ENCODE results near the gene PRR3.

DNA sequence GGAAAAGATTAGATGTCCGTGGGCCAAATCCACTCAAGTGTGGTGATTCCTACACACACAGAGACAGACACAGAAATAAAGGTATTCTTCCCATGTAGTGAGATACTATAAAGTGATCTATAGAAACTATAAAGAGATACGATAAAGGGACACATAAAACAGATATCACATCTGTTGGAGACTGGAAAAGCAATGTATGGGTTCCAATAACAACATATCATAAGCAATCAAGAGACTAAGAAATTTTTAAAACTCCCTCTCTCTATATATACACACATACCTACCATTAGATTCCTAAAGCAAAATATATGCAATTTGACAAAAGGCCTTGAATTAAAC, 54.7 kb downstream of the PRR3 start:
- TF ChIP-seq ARNTL (CRISPR knock-in tag; IDR thresholded peaks at IDR 0.05; ENCODE audit: borderline replicate concordance, low read depth) (no peak), TCF4 (CRISPR knock-in tag; IDR thresholded peaks at IDR 0.05; ENCODE audit: borderline replicate concordance) (no peak), ZFP30 (CRISPR knock-in tag; IDR thresholded peaks at IDR 0.05) (no peak)
- TF ChIP-seq, protein P1, sequence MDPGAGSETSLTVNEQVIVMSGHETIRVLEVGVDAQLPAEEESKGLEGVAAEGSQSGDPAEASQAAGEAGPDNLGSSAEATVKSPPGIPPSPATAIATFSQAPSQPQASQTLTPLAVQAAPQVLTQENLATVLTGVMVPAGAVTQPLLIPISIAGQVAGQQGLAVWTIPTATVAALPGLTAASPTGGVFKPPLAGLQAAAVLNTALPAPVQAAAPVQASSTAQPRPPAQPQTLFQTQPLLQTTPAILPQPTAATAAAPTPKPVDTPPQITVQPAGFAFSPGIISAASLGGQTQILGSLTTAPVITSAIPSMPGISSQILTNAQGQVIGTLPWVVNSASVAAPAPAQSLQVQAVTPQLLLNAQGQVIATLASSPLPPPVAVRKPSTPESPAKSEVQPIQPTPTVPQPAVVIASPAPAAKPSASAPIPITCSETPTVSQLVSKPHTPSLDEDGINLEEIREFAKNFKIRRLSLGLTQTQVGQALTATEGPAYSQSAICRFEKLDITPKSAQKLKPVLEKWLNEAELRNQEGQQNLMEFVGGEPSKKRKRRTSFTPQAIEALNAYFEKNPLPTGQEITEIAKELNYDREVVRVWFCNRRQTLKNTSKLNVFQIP (CRISPR knock-in tag; IDR thresholded peaks at IDR 0.05; ENCODE audit: borderline replicate concordance, low read depth), result no peak
